IMR-90 (cell line): ENCODE data around the gene PCBP3. TPM values are rescaled to one million over a fixed set of nuclear protein-coding genes. Genes with fewer than 3 reads are reported as not detected.

Experiments
- ATAC-seq: fragments of 200-7000 bp; cut with Tn5 transposase; 2 replicates; pipeline ENCODE4 v1.9.1; 2020; ENCODE audit warnings: low read depth, mild to moderate bottlenecking, moderate library complexity
- BruUV-seq: library from RNA; stranded (reverse); fragments of 400-500 nt; replicated peaks from 2 replicates; lab custom pipeline; 2021; lab: Mats Ljungman, UMichigan
- CTCF ChIA-PET: fragments of 300-600 bp; formaldehyde crosslinking; extraction: SDS; loops from one replicate; lab custom pipeline; 2021; ENCODE audit warnings: antibody characterized with exemption; lab: Yijun Ruan, JAX
- POLR2A ChIA-PET: fragments of 300-600 bp; sonication (Branson Sonifier 250); formaldehyde crosslinking; loops from one replicate; lab custom pipeline; 2022; ENCODE audit warnings: antibody characterized with exemption; ENCODE audit not compliant: unreplicated experiment; lab: Charles Lee
- DNase-seq: peaks from one replicate; pipeline ENCODE4 v3.0.0; 2013
- H2AFZ ChIP-seq: replicated peaks from 2 replicates; pipeline ENCODE3; 2013; ENCODE audit warnings: low read length, mild to moderate bottlenecking; ENCODE audit not compliant: poor library complexity
- H2AK5ac ChIP-seq: 2 replicates; pipeline ENCODE4 v1.6.1; 2013; ENCODE audit warnings: low read depth, low read length, inconsistent platforms
- H2AK9ac ChIP-seq: replicated peaks from 2 replicates; pipeline ENCODE3; 2013; ENCODE audit warnings: mild to moderate bottlenecking, low read depth, low read length, moderate library complexity; ENCODE audit not compliant: poor library complexity
- H2BK120ac ChIP-seq: 2 replicates; pipeline ENCODE4 v1.6.1; 2013; ENCODE audit warnings: low read depth, low read length, inconsistent platforms
- H2BK15ac ChIP-seq: 3 replicates; pipeline ENCODE4 v1.6.1; 2013; ENCODE audit warnings: low read depth, low read length, inconsistent platforms
- H2BK20ac ChIP-seq: 2 replicates; pipeline ENCODE4 v1.6.1; 2013; ENCODE audit warnings: low read depth, mild to moderate bottlenecking, inconsistent platforms, low read length, moderate library complexity
- H2BK5ac ChIP-seq: 2 replicates; pipeline ENCODE4 v1.6.1; 2013; ENCODE audit warnings: mild to moderate bottlenecking, low read depth, low read length, inconsistent platforms; ENCODE audit not compliant: poor library complexity, severe bottlenecking
- H3K14ac ChIP-seq: replicated peaks from 2 replicates; pipeline ENCODE4 v1.6.1; 2013; ENCODE audit warnings: low read depth, low read length, inconsistent platforms
- H3K18ac ChIP-seq: 2 replicates; pipeline ENCODE4 v1.6.1; 2013; ENCODE audit warnings: low read depth, low read length, control low read depth
- H3K23ac ChIP-seq: 2 replicates; pipeline ENCODE4 v1.6.1; 2013; ENCODE audit warnings: low read depth, low read length, inconsistent platforms
- H3K27ac ChIP-seq: 2 replicates; pipeline ENCODE4 v1.5.1; 2013; ENCODE audit warnings: mild to moderate bottlenecking, control low read depth, low read length; ENCODE audit not compliant: insufficient read depth
- H3K27me3 ChIP-seq: 2 replicates; pipeline ENCODE4 v1.6.1; 2013; ENCODE audit warnings: low read length; ENCODE audit not compliant: control insufficient read depth, insufficient read depth
- H3K36me3 ChIP-seq: 2 replicates; pipeline ENCODE4 v1.6.1; 2013; ENCODE audit warnings: low read length, mixed read lengths; ENCODE audit not compliant: control insufficient read depth, insufficient read depth
- H3K4ac ChIP-seq: 2 replicates; pipeline ENCODE4 v1.6.1; 2013; ENCODE audit warnings: low read depth, low read length, inconsistent platforms
- H3K4me1 ChIP-seq: 2 replicates; pipeline ENCODE4 v1.6.1; 2013; ENCODE audit warnings: low read length, mixed read lengths; ENCODE audit not compliant: control insufficient read depth, insufficient read depth
- H3K4me2 ChIP-seq: 2 replicates; pipeline ENCODE4 v1.6.1; 2013; ENCODE audit warnings: low read depth, mild to moderate bottlenecking, control low read depth, low read length, moderate library complexity
- H3K4me3 ChIP-seq: 2 replicates; pipeline ENCODE4 v1.5.1; 2013; ENCODE audit warnings: low read depth, mild to moderate bottlenecking, control low read depth, low read length, moderate library complexity; ENCODE audit not compliant: insufficient read depth
- H3K56ac ChIP-seq: 2 replicates; pipeline ENCODE4 v1.6.1; 2013; ENCODE audit warnings: low read length, inconsistent platforms; ENCODE audit not compliant: insufficient read depth; ENCODE audit errors: extremely low read depth
- H3K79me1 ChIP-seq, 2 experiments: 2 replicates each; pipeline ENCODE4 v1.6.1; 2013; ENCODE audit warnings: low read length in 2 of 2, inconsistent platforms in 1 of 2, low read depth in 1 of 2
- H3K9ac ChIP-seq: 2 replicates; pipeline ENCODE4 v1.6.1; 2013; ENCODE audit warnings: low read depth, low read length, control low read depth
- H3K9me1 ChIP-seq: 2 replicates; pipeline ENCODE4 v1.6.1; 2013; ENCODE audit warnings: low read length, inconsistent platforms; ENCODE audit not compliant: insufficient read depth
- H3K9me3 ChIP-seq: 2 replicates; pipeline ENCODE4 v1.6.1; 2013; ENCODE audit warnings: low read length; ENCODE audit not compliant: control insufficient read depth, insufficient read depth
- H4K20me1 ChIP-seq: 2 replicates; pipeline ENCODE4 v1.6.1; 2013; ENCODE audit warnings: low read length, inconsistent platforms; ENCODE audit not compliant: insufficient read depth
- H4K5ac ChIP-seq: 2 replicates; pipeline ENCODE4 v1.6.1; 2013; ENCODE audit warnings: mild to moderate bottlenecking, low read depth, low read length, control low read depth
- H4K8ac ChIP-seq, 2 experiments: 2 replicates each; pipeline ENCODE4 v1.6.1; 2013; ENCODE audit warnings: low read depth in 2 of 2, low read length in 2 of 2, control low read depth in 1 of 2, inconsistent platforms in 1 of 2
- H4K91ac ChIP-seq: 2 replicates; pipeline ENCODE4 v1.6.1; 2013; ENCODE audit warnings: low read depth, low read length, inconsistent platforms; ENCODE audit not compliant: insufficient read depth
- CEBPB ChIP-seq: IDR thresholded peaks from 2 replicates; pipeline ENCODE4 v1.6.1; 2012; ENCODE audit warnings: low read depth, low read length, improper control_type of control experiment
- CHD1 ChIP-seq: IDR thresholded peaks from 2 replicates; pipeline ENCODE4 v1.6.1; 2012; ENCODE audit warnings: low read depth, low read length, improper control_type of control experiment
- FOS ChIP-seq: fragments of 150-350 bp; IDR thresholded peaks from 2 replicates; pipeline ENCODE4 v1.6.1; 2016; ENCODE audit warnings: low read depth, low read length
- MAFK ChIP-seq: IDR thresholded peaks from 2 replicates; pipeline ENCODE4 v1.6.1; 2012; ENCODE audit warnings: low read depth, low read length, improper control_type of control experiment
- MAZ ChIP-seq: IDR thresholded peaks from 2 replicates; pipeline ENCODE4 v1.6.1; 2012; ENCODE audit warnings: low read depth, mild to moderate bottlenecking, low read length, improper control_type of control experiment, moderate library complexity, borderline replicate concordance
- MXI1 ChIP-seq: IDR thresholded peaks from 2 replicates; pipeline ENCODE4 v1.6.1; 2012; ENCODE audit warnings: low read depth, mild to moderate bottlenecking, low read length, moderate library complexity, borderline replicate concordance
- NFE2L2 ChIP-seq: fragments of 150-350 bp; IDR thresholded peaks from 2 replicates; pipeline ENCODE4 v1.6.1; 2016; ENCODE audit warnings: low read depth, mild to moderate bottlenecking, low read length
- POLR2A ChIP-seq: IDR thresholded peaks from 2 replicates; pipeline ENCODE4 v1.6.1; 2012; ENCODE audit warnings: mild to moderate bottlenecking, low read depth, low read length
- RAD21 ChIP-seq: IDR thresholded peaks from 2 replicates; pipeline ENCODE4 v1.6.1; 2012; ENCODE audit warnings: low read length, improper control_type of control experiment
- RCOR1 ChIP-seq: IDR thresholded peaks from 2 replicates; pipeline ENCODE4 v1.6.1; 2012; ENCODE audit warnings: mild to moderate bottlenecking, low read length, improper control_type of control experiment; ENCODE audit not compliant: insufficient replicate concordance
- SMC3 ChIP-seq: fragments of 150-350 bp; IDR thresholded peaks from 2 replicates; pipeline ENCODE4 v1.6.1; 2016; ENCODE audit warnings: low read depth, mild to moderate bottlenecking, antibody characterized with exemption, low read length, moderate library complexity
- USF2 ChIP-seq: fragments of 150-350 bp; IDR thresholded peaks from 2 replicates; pipeline ENCODE4 v1.6.1; 2017; ENCODE audit warnings: mild to moderate bottlenecking, antibody characterized with exemption, low read length, low read depth
- WGBS, 2 experiments: methylation state at CpG; one replicate each; pipeline versions ENCODE4 v1.1.5 to v1.1.7; 2013; ENCODE audit warnings: missing lambda C conversion rate in 2 of 2; ENCODE audit not compliant: insufficient read length in 1 of 2; ENCODE audit errors: extremely low coverage in 2 of 2; 5-methylcytosine and 5-hydroxymethylcytosine counted together
- dilution Hi-C: fragments of 300-500 bp; cut with HindIII; formaldehyde crosslinking; loops from one replicate; pipeline ENCODE4 v1.14.3; 2018; ENCODE audit warnings: low sequenced_read_pairs; ENCODE audit not compliant: unreplicated experiment
- in situ Hi-C: fragments of 300-500 bp; cut with MboI; formaldehyde crosslinking; loops from 3 replicates; pipeline ENCODE4 v1.14.3; 2019; ENCODE audit warnings: low sequenced_read_pairs, inconsistent platforms, mixed read lengths
- intact Hi-C: fragments of 100-400 bp; cut with micrococcal nuclease; formaldehyde crosslinking; loops from 2 replicates; pipeline ENCODE4 v1.10.0; 2022
- polyA plus RNA-seq, 3 experiments: library from polyadenylated mRNA; depleted of rRNA; stranded (reverse); fragments of >200 nt; gene quantifications; 2 replicates each; pipeline ENCODE4 v1.2.3, GENCODE V29; 2012; ENCODE audit warnings: low replicate concordance in 1 of 3
- total RNA-seq: library from RNA; depleted of rRNA; stranded (reverse); fragments of >200 nt; gene quantifications from 2 replicates; pipeline ENCODE4 v1.2.3, GENCODE V29; 2012
- TF ChIP-seq, protein P1 (sequence below): conservative IDR thresholded peaks from 2 replicates; pipeline ENCODE4 v1.5.1; 2012; ENCODE audit warnings: mild to moderate bottlenecking, low read depth, low read length, improper control_type of control experiment
- TF ChIP-seq, protein P2 (sequence below): fragments of 150-350 bp; IDR thresholded peaks from 2 replicates; pipeline ENCODE4 v1.6.1; 2016; ENCODE audit warnings: low read depth, mild to moderate bottlenecking, low read length, moderate library complexity, borderline replicate concordance

The PCBP3 gene
- total and polyA plus RNA-seq, 2 of the 4 experiments (the other 2 are of a cell fraction): 2.9 to 3.9 TPM

GRCh38 chr21:45809421-45809820, 165.9 kb downstream of the PCBP3 start:
- Histone ChIP-seq H2AK5ac (no peak overlapping the region), H3K14ac (no peak overlapping the region), H3K9ac (no peak overlapping the region), H4K20me1 (no peaks in the 10 kb centered on the region; the same call in 1 of the 2 replicates), H2AK9ac (no peak overlapping the region), H3K27ac (no peak overlapping the region), H3K4me3 (no peak overlapping the region), H3K23ac (no peak overlapping the region), H3K4ac (no peak overlapping the region), H3K27me3 (peaks cover 4% of the 10 kb centered on the region; the same call in 1 of the 2 replicates), H3K4me1 (no peaks in the 10 kb centered on the region), H3K79me1 (no peaks in the 10 kb centered on the region), H4K5ac (no peak overlapping the region), H2BK20ac (no peak overlapping the region), H4K8ac (no peak overlapping the region), H3K56ac (no peak overlapping the region), H2AFZ (no peak overlapping the region), H3K4me2 (no peak overlapping the region), H2BK15ac (no peak overlapping the region), H3K9me3 (no peaks in the 10 kb centered on the region), H3K36me3 (no peaks in the 10 kb centered on the region), H3K18ac (no peak overlapping the region), H3K9me1 (no peaks in the 10 kb centered on the region), H4K91ac (no peak overlapping the region), H2BK5ac (no peak overlapping the region), H2BK120ac (no peak overlapping the region)
- CTCF ChIA-PET: no interaction called here
- dilution Hi-C loops: no loop called here
- TF ChIP-seq FOS (no peak), MAFK (no peak), CEBPB (no peak), MAZ (no peak), CHD1 (no peak), SMC3 (no peak), MXI1 (no peak), NFE2L2 (no peak), RAD21 (no peak), POLR2A (no peak), USF2 (no peak), RCOR1 (no peak)
- TF ChIP-seq, protein P1, sequence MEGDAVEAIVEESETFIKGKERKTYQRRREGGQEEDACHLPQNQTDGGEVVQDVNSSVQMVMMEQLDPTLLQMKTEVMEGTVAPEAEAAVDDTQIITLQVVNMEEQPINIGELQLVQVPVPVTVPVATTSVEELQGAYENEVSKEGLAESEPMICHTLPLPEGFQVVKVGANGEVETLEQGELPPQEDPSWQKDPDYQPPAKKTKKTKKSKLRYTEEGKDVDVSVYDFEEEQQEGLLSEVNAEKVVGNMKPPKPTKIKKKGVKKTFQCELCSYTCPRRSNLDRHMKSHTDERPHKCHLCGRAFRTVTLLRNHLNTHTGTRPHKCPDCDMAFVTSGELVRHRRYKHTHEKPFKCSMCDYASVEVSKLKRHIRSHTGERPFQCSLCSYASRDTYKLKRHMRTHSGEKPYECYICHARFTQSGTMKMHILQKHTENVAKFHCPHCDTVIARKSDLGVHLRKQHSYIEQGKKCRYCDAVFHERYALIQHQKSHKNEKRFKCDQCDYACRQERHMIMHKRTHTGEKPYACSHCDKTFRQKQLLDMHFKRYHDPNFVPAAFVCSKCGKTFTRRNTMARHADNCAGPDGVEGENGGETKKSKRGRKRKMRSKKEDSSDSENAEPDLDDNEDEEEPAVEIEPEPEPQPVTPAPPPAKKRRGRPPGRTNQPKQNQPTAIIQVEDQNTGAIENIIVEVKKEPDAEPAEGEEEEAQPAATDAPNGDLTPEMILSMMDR: no peak
- TF ChIP-seq, protein P2, sequence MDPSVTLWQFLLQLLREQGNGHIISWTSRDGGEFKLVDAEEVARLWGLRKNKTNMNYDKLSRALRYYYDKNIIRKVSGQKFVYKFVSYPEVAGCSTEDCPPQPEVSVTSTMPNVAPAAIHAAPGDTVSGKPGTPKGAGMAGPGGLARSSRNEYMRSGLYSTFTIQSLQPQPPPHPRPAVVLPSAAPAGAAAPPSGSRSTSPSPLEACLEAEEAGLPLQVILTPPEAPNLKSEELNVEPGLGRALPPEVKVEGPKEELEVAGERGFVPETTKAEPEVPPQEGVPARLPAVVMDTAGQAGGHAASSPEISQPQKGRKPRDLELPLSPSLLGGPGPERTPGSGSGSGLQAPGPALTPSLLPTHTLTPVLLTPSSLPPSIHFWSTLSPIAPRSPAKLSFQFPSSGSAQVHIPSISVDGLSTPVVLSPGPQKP: no peak
- intact Hi-C loops: no loop called here
- DNase-seq (no peak), ATAC-seq (no peak)
- in situ Hi-C loops: no loop called here
- WGBS, 2 experiments: 40% methylated on average over 1 of the region's 13 CpGs; no CpG with 5 or more reads in 1 of the 2 experiments
- POLR2A ChIA-PET: no interaction called here
- BruUV-seq: no TSS peak
